Pancreas (tissue), 10 donors: ENCODE measurements around the gene USP3. TPM values are rescaled to one million over a fixed set of nuclear protein-coding genes. Genes with fewer than 3 reads are reported as not detected.

Source experiments
- ATAC-seq, 4 donors: fragments of 200-7000 bp; cut with Tn5 transposase; one replicate each; pipeline versions ENCODE4 v1.8.0 to v1.9.1; 2020; ENCODE audit warnings: mild to moderate bottlenecking in 4 of 4, moderate library complexity in 4 of 4
- DNase-seq, 6 donors: peaks; one replicate each; pipeline ENCODE4 v3.0.0-alpha.2; 2020
- FAIRE-seq: peaks from 2 replicates; lab custom pipeline; 2012; peaks lifted over from hg19 to GRCh38; lab: Jason Lieb, UNC
- H3K27ac ChIP-seq, 4 donors: fragments of 200-600 bp; sonication (generic); 1 replicate in 3 of 4; 2 replicates in 1 of 4; pipeline versions ENCODE4 v1.5.0 to v1.8.0; 2020
- H3K27me3 ChIP-seq, 4 donors: fragments of 200-600 bp; one replicate each; pipeline ENCODE4 v1.8.0; 2021
- H3K36me3 ChIP-seq, 3 donors: fragments of 200-600 bp; sonication (generic) in 1 of 3; one replicate each; pipeline versions ENCODE4 v1.5.0 to v1.8.0; 2020 to 2021
- H3K4me1 ChIP-seq, 3 donors: fragments of 200-600 bp; one replicate each; pipeline ENCODE4 v1.8.0; 2021
- H3K4me3 ChIP-seq, 4 donors: fragments of 200-600 bp; sonication (generic) in 2 of 4; one replicate each; pipeline versions ENCODE4 v1.5.0 to v1.8.0; 2020 to 2021
- H3K9me3 ChIP-seq, 4 donors: fragments of 200-600 bp; one replicate each; pipeline ENCODE4 v1.8.0; 2021
- CTCF ChIP-seq, 4 donors: fragments of 200-600 bp; sonication (generic) in 3 of 4; IDR thresholded peaks; one replicate each; pipeline versions ENCODE4 v1.5.0 to v1.8.0; 2021; ENCODE audit warnings: antibody characterized with exemption in 4 of 4
- WGBS, 2 donors: extraction: QIAGEN DNeasy Blood & Tissue Kit; methylation state at CpG; one replicate each; pipeline ENCODE4 v1.1.7; 2013; 5-methylcytosine and 5-hydroxymethylcytosine counted together
- intact Hi-C, 3 donors: fragments of 100-400 bp; cut with DNase I; formaldehyde crosslinking; loops; one replicate each; pipeline versions ENCODE4 v1.11.1 to v1.14.2; 2022
- polyA plus RNA-seq, 2 donors: library from polyadenylated mRNA; stranded (reverse); fragments of 200-250 nt; gene quantifications; one replicate each; pipeline ENCODE4 v1.2.3, GENCODE V29; 2013
- total RNA-seq, 6 donors: library from RNA; stranded (reverse); fragmentation: NEBNext Ultra II Directional in 4 of 6; extraction: Animal tissue kit (Norgen Biotek cat#: 25700) in 4 of 6; gene quantifications; one replicate each; pipeline versions ENCODE4 v1.2.1 to v1.2.4, GENCODE V29; 2021 to 2023
- donor health status: healthy with polysubstance abuse.
- donor health status: DM: no; HTN: no; CAD: no; lungs with moderate emphysema.
- donor health status: DM: no; HTN: no; CAD: no.
- donor health status: control.
- donor health status: control.
- donor health status: Bipolar disorder and iron deficiency.
- donor health status: DM: yes; HTN: yes; CAD: no.
- donor health status: DM: no; HTN: no; CAD: no.
- donor health status: DM: no; HTN: no; CAD: no.
- donor health status: DM: yes; HTN: yes; CAD: no.

Gene USP3
- total and polyA plus RNA-seq, 8 donors, result 28.5 to 50.8 (median 41.2) TPM

GRCh38 chr15:63474810-63475316, 29.5 kb upstream of the USP3 start:
- intact Hi-C loops, result loop anchor here in 1 of 3 donors (10.0 kb wide), 1 partner anchor 120 kb away; the partner anchor contains the start of gene FBXL22
- Histone ChIP-seq H3K36me3 (no peaks in the 10 kb centered on the region), H3K4me3 (no peak overlapping the region), H3K27ac (peak overlapping the region in 2 of 4 donors; percentile 63 to 68), H3K27me3 (no peaks in the 10 kb centered on the region), H3K4me1 (peaks cover 17 to 25% (median 18%) of the 10 kb centered on the region in 3 donors), H3K9me3 (no peaks in the 10 kb centered on the region)
- FAIRE-seq (no peak), DNase-seq (peak in 1 of 6 donors; percentile 21), ATAC-seq (peak; percentile 39 to 52 (median 44))
- WGBS, 2 donors, result 51 to 56% methylated on average over 9 of the region's 9 CpGs
- TF ChIP-seq CTCF (IDR thresholded peaks at IDR 0.05), result no peak

GRCh38 chr15:63475707-63476106, 28.7 kb upstream of the USP3 start:
- Histone ChIP-seq H3K9me3 (no peaks in the 10 kb centered on the region), H3K36me3 (no peaks in the 10 kb centered on the region), H3K4me1 (peaks cover 17 to 25% (median 18%) of the 10 kb centered on the region in 3 donors), H3K27ac (no peak overlapping the region), H3K27me3 (no peaks in the 10 kb centered on the region), H3K4me3 (no peak overlapping the region)
- TF ChIP-seq CTCF (IDR thresholded peaks at IDR 0.05), result no peak
- ATAC-seq (no peak), FAIRE-seq (no peak), DNase-seq (no peak)
- intact Hi-C loops, result loop anchor here in 1 of 3 donors (10.0 kb wide), 1 partner anchor 119 kb away; the partner anchor contains the start of gene FBXL22
- WGBS, 2 donors, result 94 to 95% methylated on average over 9 of the region's 9 CpGs

- Histone ChIP-seq H3K27me3 (no peaks in the 10 kb centered on the region), H3K4me1 (peaks cover 17 to 25% (median 18%) of the 10 kb centered on the region in 3 donors), H3K9me3 (no peaks in the 10 kb centered on the region), H3K36me3 (no peaks in the 10 kb centered on the region), H3K27ac (no peak overlapping the region), H3K4me3 (no peak overlapping the region)
- no peak for FAIRE-seq
- TF ChIP-seq CTCF (IDR thresholded peaks at IDR 0.05), result no peak
- intact Hi-C loops, result loop anchor here in 1 of 3 donors (10.0 kb wide), 1 partner anchor 119 kb away; the partner anchor contains the start of gene FBXL22
- DNase-seq, result no peak
- peak in 2 of 4 donors; percentile 3 to 18 for ATAC-seq
- 81 to 83% methylated on average over 2 of the region's 2 CpGs for WGBS, 2 donors
Observed at GRCh38 chr15:63476229-63476632, 28.2 kb upstream of the USP3 start.

- no peak for TF ChIP-seq CTCF (IDR thresholded peaks at IDR 0.05)
- H3K9me3 ChIP-seq, result no peaks in the 10 kb centered on the region
- intact Hi-C loops, result loop anchor here in 1 of 3 donors (10.0 kb wide), 1 partner anchor 117 kb away; the partner anchor contains the start of gene FBXL22
- H3K4me3 ChIP-seq, result no peak overlapping the region
- no peak overlapping the region for H3K27ac ChIP-seq
- no peaks in the 10 kb centered on the region for H3K36me3 ChIP-seq
- peaks cover 17 to 20% (median 17%) of the 10 kb centered on the region in 3 donors for H3K4me1 ChIP-seq
- no peaks in the 10 kb centered on the region for H3K27me3 ChIP-seq
- no peak for DNase-seq
- ATAC-seq, result no peak
- FAIRE-seq, result no peak
- WGBS, 2 donors, result 85 to 91% methylated on average over 6 of the region's 6 CpGs
Observed at GRCh38 chr15:63478243-63478642, 26.1 kb upstream of the USP3 start.

GRCh38 chr15:63480441-63480821, 24.0 kb upstream of the USP3 start:
- WGBS, 2 donors, result 88 to 89% methylated on average over 2 of the region's 2 CpGs
- Histone ChIP-seq H3K27me3 (no peaks in the 10 kb centered on the region), H3K4me3 (no peak overlapping the region), H3K36me3 (no peaks in the 10 kb centered on the region), H3K4me1 (no peaks in the 10 kb centered on the region), H3K9me3 (no peaks in the 10 kb centered on the region), H3K27ac (no peak overlapping the region)
- FAIRE-seq (no peak), ATAC-seq (no peak), DNase-seq (no peak)
- intact Hi-C loops, result no loop called here
- TF ChIP-seq CTCF (IDR thresholded peaks at IDR 0.05), result no peak
